GM13976 (cell line): Measurements from ENCODE around the gene ADRA1B.

Experiments
- DNase-seq: peaks from one replicate; pipeline ENCODE4 v3.0.0; 2012; ENCODE audit warnings: low spot score
- CTCF ChIP-seq: IDR thresholded peaks from 2 replicates; pipeline ENCODE4 v1.5.1; 2012; ENCODE audit warnings: borderline replicate concordance, mild to moderate bottlenecking; ENCODE audit not compliant: insufficient read depth; ENCODE audit errors: extremely low read depth, missing control alignments, control extremely low read depth
- in situ Hi-C: fragments of 300-500 bp; cut with MboI; formaldehyde crosslinking; loops from one replicate; pipeline ENCODE4 v1.12.0; 2022; ENCODE audit warnings: low sequenced_read_pairs, mixed read lengths, inconsistent platforms; ENCODE audit not compliant: unreplicated experiment

ADRA1B gene

GRCh38 chr5:159978358-159978757 lies 62.1 kb downstream of the ADRA1B start:
- TF ChIP-seq CTCF, result no peak
- in situ Hi-C loops, result loop anchor here (25.0 kb wide), 1 partner anchor 816 kb away; no protein-coding TSS in a partner anchor
- DNase-seq, result no peak

GRCh38 chr5:159982421-159983173 lies 66.3 kb downstream of the ADRA1B start:
- TF ChIP-seq CTCF, result no peak
- in situ Hi-C loops, result loop anchor here (10.0 to 25.0 kb wide), 2 partner anchors 538 to 820 kb away; no protein-coding TSS in a partner anchor
- no peak for DNase-seq

GRCh38 chr5:159987031-159987674 lies 70.9 kb downstream of the ADRA1B start:
- DNase-seq, result peak; percentile 89
- in situ Hi-C loops, result loop anchor here (10.0 to 25.0 kb wide), 2 partner anchors 542 to 825 kb away; no protein-coding TSS in a partner anchor
- TF ChIP-seq CTCF, result peak; percentile 76

- in situ Hi-C loops, result loop anchor here (25.0 kb wide), 1 partner anchor 828 kb away; no protein-coding TSS in a partner anchor
- DNase-seq, result no peak
- no peak for TF ChIP-seq CTCF
These were observed 74.2 kb downstream of the ADRA1B start for GRCh38 chr5:159990506-159990905.

- no peak for DNase-seq
- no peak for TF ChIP-seq CTCF
- in situ Hi-C loops, result loop anchor here (25.0 kb wide), 1 partner anchor 830 kb away; no protein-coding TSS in a partner anchor
These were observed 76.3 kb downstream of the ADRA1B start for GRCh38 chr5:159992566-159992965.

- TF ChIP-seq CTCF, result no peak
- no peak for DNase-seq
- in situ Hi-C loops, result loop anchor here (25.0 kb wide), 1 partner anchor 831 kb away; no protein-coding TSS in a partner anchor
These were observed 76.9 kb downstream of the ADRA1B start for GRCh38 chr5:159993194-159993593.
